ENCODE results near the gene SERINC4. TPM values are rescaled to one million over a fixed set of nuclear protein-coding genes. Genes with fewer than 3 reads are reported as not detected.
"Not testable (repeated sequence)": the region's sequence is repeated elsewhere in the genome, so short reads cannot be mapped to it uniquely, and the experiment has no call there.

The SERINC4 gene
- total RNA-seq (2014; rRNA removed; shearing (Covaris generic); ENCODE audit: low replicate concordance) = not detected in 2 replicates

- in situ Hi-C loops (cut with HindIII; ENCODE audit: low pct_unique_long_range_greater_than_20kb, low sequenced_read_pairs) = no loop called here
- no peak for DNase-seq (ENCODE audit: low read depth)
Observed at GRCh38 chr15:43799945-43800285, at the start of gene SERINC4. Gene SERINC4, minus strand, starts transcription at chr15:43800220. Its CDS starts 234 bp downstream, at chr15:43799986.

GRCh38 chr15:43845421-43845820 lies 45.4 kb upstream of the SERINC4 start:
- in situ Hi-C loops (cut with HindIII; ENCODE audit: low pct_unique_long_range_greater_than_20kb, low sequenced_read_pairs) = no loop called here
- no peak for DNase-seq (ENCODE audit: low read depth)

GRCh38 chr15:43832485-43832884 lies 32.5 kb upstream of the SERINC4 start:
- DNase-seq (ENCODE audit: low read depth); in situ Hi-C loops (cut with HindIII; ENCODE audit: low pct_unique_long_range_greater_than_20kb, low sequenced_read_pairs): not testable (repeated sequence)

- in situ Hi-C loops (cut with HindIII; ENCODE audit: low pct_unique_long_range_greater_than_20kb, low sequenced_read_pairs) = not testable (repeated sequence)
Observed at GRCh38 chr15:43831519-43832052, 31.6 kb upstream of the SERINC4 start.

DNA sequence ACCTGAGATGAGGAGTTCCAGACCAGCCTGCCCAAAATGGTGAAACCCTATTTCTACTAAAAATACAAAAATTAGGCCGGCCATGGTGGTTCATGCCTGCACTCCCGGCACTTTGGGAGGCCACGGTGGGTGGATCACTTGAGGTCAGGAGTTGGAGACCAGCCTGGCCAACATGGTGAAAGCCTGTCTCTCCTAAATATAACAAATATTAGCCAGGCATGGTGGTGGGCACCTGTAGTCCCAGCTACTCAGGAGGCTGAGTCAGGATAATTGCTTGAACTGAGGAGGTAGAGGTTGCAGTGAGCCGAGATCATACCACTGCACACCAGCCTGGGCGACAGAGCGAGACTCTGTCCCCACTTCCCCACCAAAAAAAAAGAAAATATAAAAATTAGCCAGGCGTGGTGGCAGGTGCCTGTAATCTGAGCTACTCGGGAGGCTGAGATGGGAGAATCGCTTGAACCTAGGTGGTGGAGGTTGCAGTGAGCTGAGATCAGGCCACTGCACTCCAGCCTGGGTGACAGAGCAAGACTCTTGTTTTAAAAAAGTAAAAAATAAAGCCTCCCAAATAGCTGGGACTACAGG lies 30.8 kb upstream of the SERINC4 start:
- DNase-seq (ENCODE audit: low read depth); in situ Hi-C loops (cut with HindIII; ENCODE audit: low pct_unique_long_range_greater_than_20kb, low sequenced_read_pairs): not testable (repeated sequence)

More at GRCh38 chr15:43831519-43832052, 31.6 kb upstream of the SERINC4 start:
- not testable (repeated sequence) for DNase-seq (ENCODE audit: low read depth)

DNA sequence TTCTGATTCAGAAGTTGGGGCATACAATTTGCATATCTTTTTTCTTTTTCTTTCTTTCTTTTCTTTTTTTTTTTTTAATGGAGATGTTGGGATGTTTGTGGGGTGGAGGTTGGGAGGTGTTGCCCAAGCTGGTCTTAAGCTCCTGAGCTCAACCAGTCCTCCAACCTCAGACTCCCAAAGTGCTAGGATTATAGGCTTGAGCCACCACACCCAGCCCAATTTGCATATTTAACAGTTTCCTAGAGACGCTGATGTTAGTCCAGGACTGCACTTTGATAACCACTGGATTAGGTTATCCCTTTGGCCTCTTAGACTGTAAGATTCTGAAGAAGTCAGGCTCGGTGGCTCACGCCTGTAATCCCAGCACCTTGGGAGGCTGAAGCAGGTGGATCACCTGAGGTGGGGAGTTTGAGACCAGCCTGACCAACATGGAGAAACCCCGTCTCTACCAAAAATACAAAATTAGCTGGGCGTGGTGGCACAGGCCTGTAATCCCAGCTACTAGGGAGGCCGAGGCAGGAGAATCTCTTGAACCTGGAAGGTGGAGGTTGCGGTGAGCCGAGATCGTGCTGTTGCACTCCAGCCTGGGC lies 30.0 kb upstream of the SERINC4 start:
- in situ Hi-C loops (cut with HindIII; ENCODE audit: low pct_unique_long_range_greater_than_20kb, low sequenced_read_pairs); DNase-seq (ENCODE audit: low read depth): not testable (repeated sequence)

GRCh38 chr15:43828061-43828657 lies 28.1 kb upstream of the SERINC4 start:
- in situ Hi-C loops (cut with HindIII; ENCODE audit: low pct_unique_long_range_greater_than_20kb, low sequenced_read_pairs) = no loop called here

DNA sequence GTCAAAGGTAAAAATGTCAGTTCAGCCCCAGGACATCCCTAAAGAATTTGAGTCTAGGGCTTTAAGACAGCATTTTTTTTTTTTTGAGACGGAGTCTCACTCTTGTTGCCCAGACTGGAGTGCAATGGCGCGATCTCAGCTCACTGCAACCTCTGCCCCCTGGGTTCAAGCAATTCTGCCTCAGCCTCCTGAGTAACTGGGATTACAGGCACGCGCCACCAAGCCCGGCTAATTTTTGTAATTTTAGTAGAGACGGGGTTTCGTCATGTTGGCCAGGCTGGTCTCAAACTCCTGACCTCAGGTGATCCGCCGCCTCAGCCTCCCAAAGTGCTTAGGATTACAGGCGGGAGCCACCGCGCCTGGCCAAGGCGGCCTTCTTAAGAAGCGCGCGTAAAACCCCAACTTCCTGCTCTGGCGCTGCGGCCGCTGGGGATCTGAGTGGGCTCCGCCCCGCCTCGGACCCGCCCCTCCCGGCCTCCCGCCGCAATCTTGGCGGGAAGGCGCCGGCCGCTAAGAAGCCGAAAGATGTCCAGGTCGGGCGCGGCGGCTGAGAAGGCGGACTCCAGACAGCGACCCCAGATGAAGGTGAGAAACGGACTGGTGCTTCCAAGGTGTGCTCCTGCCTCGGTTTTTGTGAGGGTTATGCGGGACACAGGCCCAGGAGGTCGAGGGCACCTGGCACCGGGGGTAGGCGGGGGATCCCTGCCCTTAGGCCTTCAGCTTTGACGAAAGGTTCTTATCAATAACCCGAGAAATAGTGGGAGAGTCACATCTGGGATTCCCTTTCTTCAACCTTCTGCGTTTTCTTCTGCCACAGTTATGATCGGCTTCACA lies 26.7 kb upstream of the SERINC4 start, which contains the start of gene WDR76:
WDR76 (plus strand) TSS at position 495 of the 834 bp plus-strand sequence; CDS start at position 526, 31 bp downstream.
- DNase-seq (ENCODE audit: low read depth) = peak; percentile 76
- in situ Hi-C loops (cut with HindIII; ENCODE audit: low pct_unique_long_range_greater_than_20kb, low sequenced_read_pairs) = no loop called here

More at GRCh38 chr15:43828061-43828657, 28.1 kb upstream of the SERINC4 start:
- no peak for DNase-seq (ENCODE audit: low read depth)

- no peak for DNase-seq (ENCODE audit: low read depth)
- in situ Hi-C loops (cut with HindIII; ENCODE audit: low pct_unique_long_range_greater_than_20kb, low sequenced_read_pairs) = no loop called here
Observed at GRCh38 chr15:43826029-43826507, 26.0 kb upstream of the SERINC4 start.

DNA sequence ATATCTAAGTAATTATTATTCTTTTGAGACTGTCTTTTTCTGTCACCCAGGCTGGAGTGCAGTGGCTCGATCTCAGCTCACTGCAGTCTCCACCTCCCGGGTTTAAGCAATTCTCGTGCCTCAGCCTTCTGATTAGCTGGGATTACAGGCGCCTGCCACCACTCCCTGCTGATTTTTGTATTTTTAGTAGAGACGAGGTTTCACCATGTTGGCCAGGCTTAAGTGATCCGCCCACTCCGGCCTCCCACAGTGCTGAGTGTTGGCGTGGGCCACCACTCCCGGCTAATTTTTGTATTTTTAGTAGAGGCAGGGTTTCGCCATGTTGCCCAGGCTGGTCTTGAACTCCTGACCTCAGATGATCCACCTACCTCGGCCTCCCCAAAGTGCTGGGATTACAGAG lies 25.3 kb upstream of the SERINC4 start:
- in situ Hi-C loops (cut with HindIII; ENCODE audit: low pct_unique_long_range_greater_than_20kb, low sequenced_read_pairs); DNase-seq (ENCODE audit: low read depth): not testable (repeated sequence)

GRCh38 chr15:43824302-43825246 lies 24.6 kb upstream of the SERINC4 start, which contains the start of gene MFAP1:
Gene MFAP1, minus strand, starts transcription at chr15:43824690. Its CDS starts 121 bp downstream, at chr15:43824569.
- DNase-seq (ENCODE audit: low read depth) = peak; percentile 91
- in situ Hi-C loops (cut with HindIII; ENCODE audit: low pct_unique_long_range_greater_than_20kb, low sequenced_read_pairs) = no loop called here

DNA sequence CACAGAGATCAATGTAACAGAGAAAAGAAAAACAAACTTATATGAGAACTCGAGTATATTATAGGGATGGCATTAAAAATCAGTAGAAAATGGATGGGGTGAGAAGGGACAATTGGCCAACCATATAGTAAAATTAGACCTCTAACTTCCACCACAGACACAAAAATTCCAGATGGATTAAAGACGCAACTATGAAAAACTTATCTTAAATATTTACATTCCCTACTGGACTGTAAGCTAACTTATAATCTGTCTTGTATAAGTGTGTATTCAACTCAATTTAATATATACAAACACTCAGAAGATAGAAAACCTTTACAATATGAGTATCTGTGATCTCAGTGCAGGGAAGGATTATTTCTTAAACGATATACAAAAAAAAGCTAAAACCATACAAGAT lies 21.5 kb upstream of the SERINC4 start:
- in situ Hi-C loops (cut with HindIII; ENCODE audit: low pct_unique_long_range_greater_than_20kb, low sequenced_read_pairs) = no loop called here
- no peak for DNase-seq (ENCODE audit: low read depth)

GRCh38 chr15:43815064-43815463 lies 15.0 kb upstream of the SERINC4 start:
- DNase-seq (ENCODE audit: low read depth); in situ Hi-C loops (cut with HindIII; ENCODE audit: low pct_unique_long_range_greater_than_20kb, low sequenced_read_pairs): not testable (repeated sequence)

GRCh38 chr15:43808960-43809678 lies 9.1 kb upstream of the SERINC4 start:
- in situ Hi-C loops (cut with HindIII; ENCODE audit: low pct_unique_long_range_greater_than_20kb, low sequenced_read_pairs) = no loop called here
- DNase-seq (ENCODE audit: low read depth) = no peak

- in situ Hi-C loops (cut with HindIII; ENCODE audit: low pct_unique_long_range_greater_than_20kb, low sequenced_read_pairs) = no loop called here
Observed at GRCh38 chr15:43808435-43808950, 8.5 kb upstream of the SERINC4 start.

DNA sequence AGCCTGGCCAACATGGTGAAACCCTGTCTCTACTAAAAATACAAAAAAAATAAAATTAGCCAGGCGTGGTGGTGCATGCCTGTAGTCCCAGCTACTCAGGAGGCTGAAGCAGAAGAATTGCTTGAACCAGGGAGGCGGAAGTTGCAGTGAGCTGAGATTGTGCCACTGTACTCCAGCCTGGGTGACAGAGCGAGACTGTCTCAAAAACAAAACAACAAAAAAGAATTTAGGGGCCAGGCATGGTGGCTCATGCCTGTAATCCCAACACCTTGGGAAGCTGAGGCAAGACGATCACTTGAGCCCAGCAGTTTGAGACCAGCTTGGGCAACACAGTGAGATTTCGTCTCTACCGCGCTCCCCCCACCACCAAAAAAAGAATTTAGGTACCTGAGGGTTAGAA lies 2.7 kb upstream of the SERINC4 start:
- DNase-seq (ENCODE audit: low read depth); in situ Hi-C loops (cut with HindIII; ENCODE audit: low pct_unique_long_range_greater_than_20kb, low sequenced_read_pairs): not testable (repeated sequence)

More at GRCh38 chr15:43808435-43808950, 8.5 kb upstream of the SERINC4 start:
- DNase-seq (ENCODE audit: low read depth) = no peak

All from Caki2 (cell line).